AG04449 (cell line): ENCODE results near the gene KNOP1.

Experiments used
- CTCF ChIA-PET: fragments of 350-600 bp; formaldehyde crosslinking; extraction: SDS; loops from one replicate; lab custom pipeline; 2021; ENCODE audit warnings: antibody characterized with exemption; lab: Yijun Ruan, JAX
- POLR2A ChIA-PET: fragments of 400-600, 350-600 bp; formaldehyde crosslinking; extraction: SDS; loops from one replicate; lab custom pipeline; 2020; ENCODE audit warnings: antibody characterized with exemption, inconsistent platforms; lab: Yijun Ruan, JAX
- DNase-seq: peaks from one replicate; pipeline ENCODE4 v3.0.0-alpha.2; 2010; ENCODE audit warnings: low read depth, low spot score
- H3K4me3 ChIP-seq: 2 replicates; pipeline ENCODE4 v1.5.1; 2011; ENCODE audit warnings: low read depth, mild to moderate bottlenecking, control low read depth, low read length
- TF ChIP-seq, protein P1 (sequence below): IDR thresholded peaks from one replicate; pipeline ENCODE4 v1.5.1; 2011; ENCODE audit warnings: mild to moderate bottlenecking, moderate library complexity, low read length, control low read depth, inconsistent platforms; ENCODE audit not compliant: insufficient read depth; ENCODE audit errors: missing control alignments

Gene KNOP1

GRCh38 chr16:19660432-19660831, 57.6 kb downstream of the KNOP1 start:
- no peak overlapping the region for H3K4me3 ChIP-seq
- no peak for DNase-seq
- ChIA-PET CTCF (no interaction called here), POLR2A (no interaction called here)
- TF ChIP-seq, protein P1, sequence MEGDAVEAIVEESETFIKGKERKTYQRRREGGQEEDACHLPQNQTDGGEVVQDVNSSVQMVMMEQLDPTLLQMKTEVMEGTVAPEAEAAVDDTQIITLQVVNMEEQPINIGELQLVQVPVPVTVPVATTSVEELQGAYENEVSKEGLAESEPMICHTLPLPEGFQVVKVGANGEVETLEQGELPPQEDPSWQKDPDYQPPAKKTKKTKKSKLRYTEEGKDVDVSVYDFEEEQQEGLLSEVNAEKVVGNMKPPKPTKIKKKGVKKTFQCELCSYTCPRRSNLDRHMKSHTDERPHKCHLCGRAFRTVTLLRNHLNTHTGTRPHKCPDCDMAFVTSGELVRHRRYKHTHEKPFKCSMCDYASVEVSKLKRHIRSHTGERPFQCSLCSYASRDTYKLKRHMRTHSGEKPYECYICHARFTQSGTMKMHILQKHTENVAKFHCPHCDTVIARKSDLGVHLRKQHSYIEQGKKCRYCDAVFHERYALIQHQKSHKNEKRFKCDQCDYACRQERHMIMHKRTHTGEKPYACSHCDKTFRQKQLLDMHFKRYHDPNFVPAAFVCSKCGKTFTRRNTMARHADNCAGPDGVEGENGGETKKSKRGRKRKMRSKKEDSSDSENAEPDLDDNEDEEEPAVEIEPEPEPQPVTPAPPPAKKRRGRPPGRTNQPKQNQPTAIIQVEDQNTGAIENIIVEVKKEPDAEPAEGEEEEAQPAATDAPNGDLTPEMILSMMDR, result no peak

DNA sequence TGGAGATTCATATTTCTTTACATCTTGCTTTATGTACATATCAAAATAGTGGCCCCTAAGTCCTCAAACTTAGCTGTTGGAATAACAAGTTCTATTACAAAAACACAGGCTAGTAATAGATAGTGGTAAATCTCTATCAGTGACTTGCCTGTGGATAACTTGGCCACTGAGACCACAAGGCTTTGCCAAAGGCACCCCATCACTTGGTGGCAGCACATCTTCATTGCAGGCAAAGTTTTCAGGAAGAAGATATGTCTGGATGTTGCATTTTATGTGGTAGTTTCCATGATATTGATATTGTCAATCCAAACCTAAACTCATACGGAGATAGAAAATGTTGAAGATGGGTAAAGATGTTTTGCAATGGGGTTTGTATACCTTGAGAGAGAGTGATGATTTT, 58.5 kb downstream of the KNOP1 start:
- POLR2A ChIA-PET, result no interaction called here
- TF ChIP-seq, protein P1, result no peak
- CTCF ChIA-PET, result interaction anchor here (1.1 to 1.5 kb wide), 2 partner anchors 10 to 227 kb away, joined by 3 to 6 read pairs; no protein-coding TSS in a partner anchor
- no peak overlapping the region for H3K4me3 ChIP-seq
- no peak for DNase-seq

GRCh38 chr16:19657831-19658230, 60.2 kb downstream of the KNOP1 start:
- TF ChIP-seq, protein P1, result no peak
- no peak overlapping the region for H3K4me3 ChIP-seq
- ChIA-PET POLR2A (no interaction called here), CTCF (interaction anchor here (1.4 kb wide), 1 partner anchor 56 kb away, joined by 4 read pairs; no protein-coding TSS in a partner anchor)
- DNase-seq, result no peak

DNA sequence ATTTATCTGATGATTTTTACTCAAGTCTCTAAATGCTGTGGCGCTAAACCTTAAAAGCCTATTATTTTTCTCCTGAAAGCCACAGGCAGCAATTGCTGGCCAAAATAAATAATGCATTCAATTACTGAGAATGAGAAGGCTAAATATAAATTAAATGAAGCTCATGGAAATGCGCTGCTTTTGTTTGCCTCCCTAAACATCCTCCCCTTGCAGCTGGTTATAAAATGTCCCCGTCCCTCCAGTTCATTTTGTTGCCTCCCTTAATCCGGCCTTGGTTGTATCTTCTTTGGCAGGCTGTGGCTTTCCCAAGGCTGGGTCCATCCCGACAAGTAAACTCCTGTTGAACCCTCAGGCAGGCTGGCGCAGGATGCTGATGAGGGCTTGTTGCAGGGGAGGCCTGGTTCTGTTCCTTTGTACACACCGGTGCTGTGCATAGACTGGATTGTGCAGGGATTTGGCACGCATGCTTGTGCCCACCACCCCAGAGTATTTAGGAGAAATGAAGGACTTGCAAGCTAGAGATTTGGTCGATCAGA, 62.7 kb downstream of the KNOP1 start:
- no peak for DNase-seq
- no peak overlapping the region for H3K4me3 ChIP-seq
- ChIA-PET CTCF (interaction anchor here (1.4 to 2.0 kb wide), 2 partner anchors 17 to 27 kb away, joined by 3 to 5 read pairs; no protein-coding TSS in a partner anchor), POLR2A (no interaction called here)
- TF ChIP-seq, protein P1, result no peak

- no peak for DNase-seq
- POLR2A ChIA-PET, result no interaction called here
- CTCF ChIA-PET, result interaction anchor here (0.7 to 2.0 kb wide), 3 partner anchors 13 to 26 kb away, joined by 3 to 5 read pairs (median 3); no protein-coding TSS in a partner anchor
- H3K4me3 ChIP-seq, result no peak overlapping the region
- TF ChIP-seq, protein P1, result no peak
These were observed 63.9 kb downstream of the KNOP1 start for GRCh38 chr16:19654147-19654546.
